SK-N-SH treated with all-trans-retinoic acid at 6 μM for 48 hours (cell line): Measurements from ENCODE around the gene TANGO2.

ENCODE experiments used
- ATAC-seq: fragments of 200-7000 bp; cut with Tn5 transposase; 3 replicates; pipeline ENCODE4 v1.9.1; 2020; ENCODE audit warnings: mild to moderate bottlenecking, moderate library complexity
- ARNTL ChIP-seq: fragments of 450-650 bp; formaldehyde crosslinking; IDR thresholded peaks from 2 replicates; pipeline ENCODE4 v1.5.0; 2020; ENCODE audit warnings: low read depth, mild to moderate bottlenecking, moderate library complexity, borderline replicate concordance
- BACH2 ChIP-seq: fragments of 250-450 bp; sonication (Bioruptor Pico); IDR thresholded peaks from 2 replicates; pipeline ENCODE4 v1.9.0; 2021; ENCODE audit warnings: mild to moderate bottlenecking, borderline replicate concordance
- CSDC2 ChIP-seq: fragments of 250-450 bp; sonication (Bioruptor Pico); IDR thresholded peaks from 2 replicates; pipeline ENCODE4 v1.5.0; 2020; ENCODE audit warnings: mild to moderate bottlenecking, moderate library complexity
- ESRRG ChIP-seq: fragments of 250-450 bp; sonication (Bioruptor Pico); IDR thresholded peaks from 2 replicates; pipeline ENCODE4 v1.6.1; 2021; ENCODE audit warnings: mild to moderate bottlenecking
- GLIS3 ChIP-seq: fragments of 250-450 bp; sonication (Bioruptor Pico); IDR thresholded peaks from 2 replicates; pipeline ENCODE4 v1.5.0; 2020; ENCODE audit warnings: mild to moderate bottlenecking, moderate library complexity
- ISL1 ChIP-seq: fragments of 250-450 bp; sonication (Bioruptor Pico); IDR thresholded peaks from 2 replicates; pipeline ENCODE4 v2.1.2; 2022; ENCODE audit warnings: mild to moderate bottlenecking, moderate library complexity
- OSR1 ChIP-seq: fragments of 250-450 bp; sonication (Bioruptor Pico); IDR thresholded peaks from 2 replicates; pipeline ENCODE4 v1.8.0; 2022; ENCODE audit warnings: moderate library complexity, mild to moderate bottlenecking, inconsistent platforms
- PPARA ChIP-seq: fragments of 250-450 bp; sonication (Bioruptor Pico); IDR thresholded peaks from 2 replicates; pipeline ENCODE4 v1.5.0; 2020; ENCODE audit warnings: mild to moderate bottlenecking, borderline replicate concordance
- RARB ChIP-seq: fragments of 250-450 bp; sonication (Bioruptor Pico); IDR thresholded peaks from 2 replicates; pipeline ENCODE4 v1.8.0; 2021; ENCODE audit warnings: mild to moderate bottlenecking, moderate library complexity
- SNAI2 ChIP-seq: fragments of 250-450 bp; sonication (Bioruptor Pico); IDR thresholded peaks from 2 replicates; pipeline ENCODE4 v1.5.0; 2020; ENCODE audit warnings: mild to moderate bottlenecking, moderate library complexity
- TCF4 ChIP-seq: fragments of 250-450 bp; sonication (Bioruptor Pico); IDR thresholded peaks from 2 replicates; pipeline ENCODE4 v1.8.0; 2021; ENCODE audit warnings: mild to moderate bottlenecking, moderate library complexity, borderline replicate concordance
- TOX ChIP-seq: fragments of 250-450 bp; sonication (Bioruptor Pico); IDR thresholded peaks from 2 replicates; pipeline ENCODE4 v1.8.0; 2021; ENCODE audit warnings: mild to moderate bottlenecking, moderate library complexity, borderline replicate concordance
- ZC3H10 ChIP-seq: fragments of 250-450 bp; sonication (Bioruptor Pico); IDR thresholded peaks from 2 replicates; pipeline ENCODE4 v1.5.1; 2021; ENCODE audit warnings: mild to moderate bottlenecking, moderate library complexity
- ZFP3 ChIP-seq: fragments of 250-450 bp; sonication (Bioruptor Pico); IDR thresholded peaks from 2 replicates; pipeline ENCODE4 v1.5.0; 2020; ENCODE audit warnings: mild to moderate bottlenecking, moderate library complexity
- ZFP30 ChIP-seq: fragments of 450-650 bp; formaldehyde crosslinking; IDR thresholded peaks from 2 replicates; pipeline ENCODE4 v1.5.0; 2022; ENCODE audit warnings: mild to moderate bottlenecking, moderate library complexity
- ZNF70 ChIP-seq: fragments of 450-650 bp; formaldehyde crosslinking; IDR thresholded peaks from 2 replicates; pipeline ENCODE4 v1.5.0; 2020; ENCODE audit warnings: mild to moderate bottlenecking, moderate library complexity
- TF ChIP-seq, protein P1 (sequence below): fragments of 250-450 bp; sonication (Bioruptor Pico); IDR thresholded peaks from 2 replicates; pipeline ENCODE4 v1.5.1; 2020; ENCODE audit warnings: low read depth, mild to moderate bottlenecking, moderate library complexity
- TF ChIP-seq, protein P2 (sequence below): fragments of 250-450 bp; sonication (Bioruptor Pico); IDR thresholded peaks from 2 replicates; pipeline ENCODE4 v1.8.0; 2020; ENCODE audit warnings: mild to moderate bottlenecking, moderate library complexity, borderline replicate concordance
- TF ChIP-seq, protein P3 (sequence below): fragments of 250-450 bp; sonication (Bioruptor Pico); IDR thresholded peaks from 2 replicates; pipeline ENCODE4 v1.5.1; 2021; ENCODE audit warnings: mild to moderate bottlenecking, moderate library complexity
- TF ChIP-seq, protein P4 (sequence below): fragments of 250-450 bp; sonication (Bioruptor Pico); IDR thresholded peaks from 2 replicates; pipeline ENCODE4 v1.8.0; 2021; ENCODE audit warnings: low read depth, mild to moderate bottlenecking, moderate library complexity, borderline replicate concordance

Gene TANGO2

DNA sequence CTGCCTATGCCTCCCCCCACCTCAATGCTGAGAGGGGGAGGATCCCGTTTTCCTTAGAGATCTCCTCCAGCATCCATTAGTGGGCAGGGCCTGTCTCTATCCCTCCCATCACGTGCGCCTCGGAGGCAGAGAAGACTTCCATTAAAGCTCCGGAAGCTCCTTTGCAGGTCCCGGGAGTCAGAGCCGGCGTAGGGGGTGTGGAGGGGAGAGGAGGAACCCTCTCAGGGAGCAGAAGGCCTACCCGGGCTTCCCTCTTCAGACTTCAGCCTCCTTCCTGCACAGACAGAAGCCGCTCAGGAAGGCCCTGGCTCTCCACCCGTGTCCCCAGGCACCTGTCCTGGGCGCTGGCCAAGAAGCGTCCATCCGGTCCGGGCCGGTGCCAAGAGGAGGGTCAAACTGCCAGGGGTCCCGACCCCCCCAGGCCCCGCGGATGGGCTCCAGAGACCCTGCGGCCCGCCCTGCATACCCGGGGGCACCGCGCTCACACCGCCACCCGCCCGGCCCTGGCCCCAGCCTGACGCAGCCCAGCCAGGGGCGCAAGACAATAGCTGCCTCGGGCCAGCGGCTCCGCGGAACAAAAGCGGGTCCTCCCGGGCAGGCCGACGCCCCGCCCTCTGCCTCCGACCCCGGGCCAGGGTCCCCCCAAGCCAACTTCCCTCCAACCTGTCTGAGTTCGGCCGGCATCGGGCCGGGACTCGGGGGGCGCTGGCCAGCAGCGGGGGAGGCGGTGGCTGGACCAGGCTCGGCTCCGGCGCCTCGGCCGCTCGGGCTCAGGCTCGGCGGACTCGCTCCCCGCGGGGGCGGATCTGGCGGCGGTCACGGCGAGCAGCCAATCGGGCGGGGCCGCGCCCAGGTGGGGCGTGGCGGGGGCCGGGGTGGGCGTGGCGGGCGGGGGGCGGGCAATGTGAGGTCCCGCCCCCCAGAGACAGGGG, 34.2 kb upstream of the TANGO2 start:
- peak; percentile 84 for ATAC-seq
- TF ChIP-seq SNAI2 (CRISPR knock-in tag): no peak
- TF ChIP-seq ZC3H10: no peak
- no peak for TF ChIP-seq ZFP30 (CRISPR knock-in tag)

DNA sequence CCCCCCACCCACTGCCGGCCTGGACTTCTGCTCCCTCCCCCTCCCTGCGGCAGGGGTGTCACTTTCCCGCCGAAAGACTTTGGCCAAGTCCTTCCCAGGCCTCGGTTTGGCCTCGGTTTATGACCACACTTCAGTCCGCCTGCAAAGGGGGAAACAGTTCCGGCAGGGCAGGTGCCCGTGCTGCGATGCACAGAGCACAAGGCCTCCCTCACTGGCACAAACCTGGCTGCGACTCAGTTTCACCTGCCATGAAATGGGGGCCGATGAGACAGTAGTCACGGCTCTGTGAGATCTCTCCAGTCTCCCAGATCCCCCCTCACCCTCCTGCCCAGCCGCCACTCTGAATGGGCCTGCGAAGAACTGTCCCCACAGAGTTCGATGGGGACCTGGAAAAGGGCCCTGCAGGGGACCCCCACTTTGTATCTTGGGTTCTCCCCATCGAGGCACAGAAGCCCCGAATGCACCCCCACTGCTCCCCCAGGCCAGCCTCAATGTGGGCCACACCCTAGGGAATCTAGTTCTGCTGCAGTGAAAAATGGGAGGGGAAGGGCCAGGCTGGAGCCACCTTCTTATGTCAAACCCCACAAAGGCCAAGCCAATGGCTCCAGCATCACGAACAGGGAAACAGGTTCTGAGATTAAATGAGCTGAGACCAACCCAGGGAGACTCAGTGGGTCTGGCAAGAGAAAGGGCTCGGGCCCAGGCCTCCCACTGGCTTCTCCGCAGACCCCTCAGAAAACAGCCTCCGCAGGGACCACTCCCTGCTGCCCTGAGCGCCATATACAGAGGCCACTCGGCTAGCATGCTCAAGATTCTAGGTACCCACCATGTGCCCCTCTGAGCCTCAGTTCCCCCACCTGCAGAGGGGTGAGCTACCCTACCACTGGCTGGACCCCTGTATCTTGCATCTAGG, 33.3 kb upstream of the TANGO2 start:
- no peak for TF ChIP-seq CSDC2 (CRISPR knock-in tag)
- no peak for TF ChIP-seq ZFP3
- no peak for TF ChIP-seq ISL1 (CRISPR knock-in tag)
- TF ChIP-seq BACH2 (CRISPR knock-in tag): no peak
- no peak for TF ChIP-seq ESRRG (CRISPR knock-in tag)
- TF ChIP-seq RARB: no peak
- no peak for TF ChIP-seq SNAI2 (CRISPR knock-in tag)
- TF ChIP-seq ZNF70 (CRISPR knock-in tag): no peak
- TF ChIP-seq PPARA (CRISPR knock-in tag): no peak
- TF ChIP-seq OSR1 (CRISPR knock-in tag): no peak
- TF ChIP-seq TOX (CRISPR knock-in tag): no peak
- TF ChIP-seq, protein P1, sequence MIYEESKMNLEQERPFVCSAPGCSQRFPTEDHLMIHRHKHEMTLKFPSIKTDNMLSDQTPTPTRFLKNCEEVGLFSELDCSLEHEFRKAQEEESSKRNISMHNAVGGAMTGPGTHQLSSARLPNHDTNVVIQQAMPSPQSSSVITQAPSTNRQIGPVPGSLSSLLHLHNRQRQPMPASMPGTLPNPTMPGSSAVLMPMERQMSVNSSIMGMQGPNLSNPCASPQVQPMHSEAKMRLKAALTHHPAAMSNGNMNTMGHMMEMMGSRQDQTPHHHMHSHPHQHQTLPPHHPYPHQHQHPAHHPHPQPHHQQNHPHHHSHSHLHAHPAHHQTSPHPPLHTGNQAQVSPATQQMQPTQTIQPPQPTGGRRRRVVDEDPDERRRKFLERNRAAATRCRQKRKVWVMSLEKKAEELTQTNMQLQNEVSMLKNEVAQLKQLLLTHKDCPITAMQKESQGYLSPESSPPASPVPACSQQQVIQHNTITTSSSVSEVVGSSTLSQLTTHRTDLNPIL (CRISPR knock-in tag): no peak
- TF ChIP-seq, protein P2, sequence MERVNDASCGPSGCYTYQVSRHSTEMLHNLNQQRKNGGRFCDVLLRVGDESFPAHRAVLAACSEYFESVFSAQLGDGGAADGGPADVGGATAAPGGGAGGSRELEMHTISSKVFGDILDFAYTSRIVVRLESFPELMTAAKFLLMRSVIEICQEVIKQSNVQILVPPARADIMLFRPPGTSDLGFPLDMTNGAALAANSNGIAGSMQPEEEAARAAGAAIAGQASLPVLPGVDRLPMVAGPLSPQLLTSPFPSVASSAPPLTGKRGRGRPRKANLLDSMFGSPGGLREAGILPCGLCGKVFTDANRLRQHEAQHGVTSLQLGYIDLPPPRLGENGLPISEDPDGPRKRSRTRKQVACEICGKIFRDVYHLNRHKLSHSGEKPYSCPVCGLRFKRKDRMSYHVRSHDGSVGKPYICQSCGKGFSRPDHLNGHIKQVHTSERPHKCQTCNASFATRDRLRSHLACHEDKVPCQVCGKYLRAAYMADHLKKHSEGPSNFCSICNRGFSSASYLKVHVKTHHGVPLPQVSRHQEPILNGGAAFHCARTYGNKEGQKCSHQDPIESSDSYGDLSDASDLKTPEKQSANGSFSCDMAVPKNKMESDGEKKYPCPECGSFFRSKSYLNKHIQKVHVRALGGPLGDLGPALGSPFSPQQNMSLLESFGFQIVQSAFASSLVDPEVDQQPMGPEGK (CRISPR knock-in tag): no peak
- TF ChIP-seq, protein P3, sequence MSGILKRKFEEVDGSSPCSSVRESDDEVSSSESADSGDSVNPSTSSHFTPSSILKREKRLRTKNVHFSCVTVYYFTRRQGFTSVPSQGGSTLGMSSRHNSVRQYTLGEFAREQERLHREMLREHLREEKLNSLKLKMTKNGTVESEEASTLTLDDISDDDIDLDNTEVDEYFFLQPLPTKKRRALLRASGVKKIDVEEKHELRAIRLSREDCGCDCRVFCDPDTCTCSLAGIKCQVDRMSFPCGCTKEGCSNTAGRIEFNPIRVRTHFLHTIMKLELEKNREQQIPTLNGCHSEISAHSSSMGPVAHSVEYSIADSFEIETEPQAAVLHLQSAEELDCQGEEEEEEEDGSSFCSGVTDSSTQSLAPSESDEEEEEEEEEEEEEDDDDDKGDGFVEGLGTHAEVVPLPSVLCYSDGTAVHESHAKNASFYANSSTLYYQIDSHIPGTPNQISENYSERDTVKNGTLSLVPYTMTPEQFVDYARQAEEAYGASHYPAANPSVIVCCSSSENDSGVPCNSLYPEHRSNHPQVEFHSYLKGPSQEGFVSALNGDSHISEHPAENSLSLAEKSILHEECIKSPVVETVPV: no peak
- no peak for TF ChIP-seq GLIS3 (CRISPR knock-in tag)
- TF ChIP-seq ARNTL (CRISPR knock-in tag): no peak
- TF ChIP-seq ZFP30 (CRISPR knock-in tag): no peak
- TF ChIP-seq ZC3H10: no peak
- TF ChIP-seq, protein P4, sequence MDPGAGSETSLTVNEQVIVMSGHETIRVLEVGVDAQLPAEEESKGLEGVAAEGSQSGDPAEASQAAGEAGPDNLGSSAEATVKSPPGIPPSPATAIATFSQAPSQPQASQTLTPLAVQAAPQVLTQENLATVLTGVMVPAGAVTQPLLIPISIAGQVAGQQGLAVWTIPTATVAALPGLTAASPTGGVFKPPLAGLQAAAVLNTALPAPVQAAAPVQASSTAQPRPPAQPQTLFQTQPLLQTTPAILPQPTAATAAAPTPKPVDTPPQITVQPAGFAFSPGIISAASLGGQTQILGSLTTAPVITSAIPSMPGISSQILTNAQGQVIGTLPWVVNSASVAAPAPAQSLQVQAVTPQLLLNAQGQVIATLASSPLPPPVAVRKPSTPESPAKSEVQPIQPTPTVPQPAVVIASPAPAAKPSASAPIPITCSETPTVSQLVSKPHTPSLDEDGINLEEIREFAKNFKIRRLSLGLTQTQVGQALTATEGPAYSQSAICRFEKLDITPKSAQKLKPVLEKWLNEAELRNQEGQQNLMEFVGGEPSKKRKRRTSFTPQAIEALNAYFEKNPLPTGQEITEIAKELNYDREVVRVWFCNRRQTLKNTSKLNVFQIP (CRISPR knock-in tag): no peak
- no peak for TF ChIP-seq TCF4 (CRISPR knock-in tag)
- no peak for ATAC-seq

DNA sequence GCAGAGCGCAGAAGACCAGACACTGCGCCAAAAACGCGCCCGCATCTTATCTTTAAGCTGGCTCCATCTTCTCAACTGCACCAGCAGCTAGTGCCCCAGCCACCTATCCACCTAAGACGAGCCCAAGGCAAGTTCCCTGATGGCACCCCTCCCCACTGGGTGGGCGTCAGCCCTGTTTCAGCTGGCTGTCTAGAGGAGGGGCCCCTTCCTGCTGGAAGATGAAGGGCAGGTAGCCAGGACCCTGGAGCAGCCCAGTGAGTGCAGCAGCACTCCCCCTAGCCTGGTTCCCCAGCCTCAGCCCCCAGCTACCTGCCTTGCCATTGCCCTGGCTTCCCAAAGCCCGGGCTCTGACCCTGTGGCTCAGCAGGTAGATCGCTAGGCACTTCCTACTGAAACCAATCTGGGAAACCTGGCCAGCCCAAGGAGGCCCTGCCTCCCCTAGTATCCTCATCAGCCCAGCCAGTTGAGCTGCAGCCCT, 32.5 kb upstream of the TANGO2 start:
- no peak for TF ChIP-seq ZNF70 (CRISPR knock-in tag)
- TF ChIP-seq, all 23 proteins: peak for 0
- ATAC-seq: no peak
